ENCODE results near the gene IFI6.
A peak's percentile ranks its signal among the peaks of the same experiment; 100 is the strongest.
"Not testable (repeated sequence)": the region's sequence is repeated elsewhere in the genome, so short reads cannot be mapped to it uniquely, and the experiment has no call there.

The IFI6 gene

DNA sequence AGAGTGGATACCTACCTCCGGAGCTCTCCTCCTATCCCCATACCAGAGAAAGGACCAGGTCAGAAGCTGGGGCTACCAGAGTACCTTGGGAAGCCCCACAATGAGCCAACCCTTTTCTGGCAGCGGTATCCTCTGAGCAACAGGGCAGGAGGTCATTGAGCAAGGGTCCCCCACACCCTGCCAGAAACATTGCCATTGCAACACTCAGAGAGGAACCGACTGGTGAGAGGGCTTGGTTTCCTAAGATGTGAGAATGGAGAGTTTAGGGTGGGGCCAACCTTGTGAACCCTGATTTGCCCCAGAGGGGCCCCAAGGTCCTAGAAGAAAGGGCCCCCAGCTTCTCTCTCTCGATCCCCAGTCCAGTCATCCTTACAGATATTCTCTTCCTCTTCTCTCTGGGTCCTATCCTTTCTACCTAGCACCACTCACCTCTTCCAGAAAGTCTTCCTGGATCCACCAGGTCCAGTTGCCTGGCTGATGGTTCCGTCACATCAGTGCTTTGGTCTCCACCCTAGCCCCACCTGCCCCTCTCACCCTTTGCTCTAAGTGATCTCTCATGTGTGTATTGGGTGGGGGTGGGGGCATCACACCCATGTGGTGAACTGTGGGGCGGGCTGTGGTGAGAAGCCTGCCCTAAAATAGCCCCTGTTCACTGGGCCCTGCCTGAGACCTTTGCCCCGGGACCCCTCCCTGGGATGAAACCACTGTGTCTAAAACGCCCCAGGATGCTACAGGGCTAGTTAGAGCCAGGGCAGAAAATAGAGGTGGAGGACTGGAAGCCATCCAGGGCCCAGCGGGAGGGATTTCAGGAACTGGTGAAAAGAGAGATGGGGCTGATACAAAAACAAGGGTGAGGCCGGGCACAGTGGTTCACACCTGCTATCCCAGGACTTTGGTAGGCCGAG, 45.7 kb downstream of the IFI6 start:
- H3K4me3 ChIP-seq (ENCODE audit: low read depth, low read length) = no peak overlapping the region
- H3K27me3 ChIP-seq (ENCODE audit: insufficient read depth, low read depth, severe bottlenecking) = no peaks in the 10 kb centered on the region
- TF ChIP-seq, protein P1, sequence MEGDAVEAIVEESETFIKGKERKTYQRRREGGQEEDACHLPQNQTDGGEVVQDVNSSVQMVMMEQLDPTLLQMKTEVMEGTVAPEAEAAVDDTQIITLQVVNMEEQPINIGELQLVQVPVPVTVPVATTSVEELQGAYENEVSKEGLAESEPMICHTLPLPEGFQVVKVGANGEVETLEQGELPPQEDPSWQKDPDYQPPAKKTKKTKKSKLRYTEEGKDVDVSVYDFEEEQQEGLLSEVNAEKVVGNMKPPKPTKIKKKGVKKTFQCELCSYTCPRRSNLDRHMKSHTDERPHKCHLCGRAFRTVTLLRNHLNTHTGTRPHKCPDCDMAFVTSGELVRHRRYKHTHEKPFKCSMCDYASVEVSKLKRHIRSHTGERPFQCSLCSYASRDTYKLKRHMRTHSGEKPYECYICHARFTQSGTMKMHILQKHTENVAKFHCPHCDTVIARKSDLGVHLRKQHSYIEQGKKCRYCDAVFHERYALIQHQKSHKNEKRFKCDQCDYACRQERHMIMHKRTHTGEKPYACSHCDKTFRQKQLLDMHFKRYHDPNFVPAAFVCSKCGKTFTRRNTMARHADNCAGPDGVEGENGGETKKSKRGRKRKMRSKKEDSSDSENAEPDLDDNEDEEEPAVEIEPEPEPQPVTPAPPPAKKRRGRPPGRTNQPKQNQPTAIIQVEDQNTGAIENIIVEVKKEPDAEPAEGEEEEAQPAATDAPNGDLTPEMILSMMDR (IDR thresholded peaks at IDR 0.05; ENCODE audit: low read depth, low read length) = no peak
- no peaks in the 10 kb centered on the region for H3K36me3 ChIP-seq
- H3K9me3 ChIP-seq (ENCODE audit: severe bottlenecking) = no peaks in the 10 kb centered on the region
- H3K27ac ChIP-seq = no peak overlapping the region
- no peak for DNase-seq

DNA sequence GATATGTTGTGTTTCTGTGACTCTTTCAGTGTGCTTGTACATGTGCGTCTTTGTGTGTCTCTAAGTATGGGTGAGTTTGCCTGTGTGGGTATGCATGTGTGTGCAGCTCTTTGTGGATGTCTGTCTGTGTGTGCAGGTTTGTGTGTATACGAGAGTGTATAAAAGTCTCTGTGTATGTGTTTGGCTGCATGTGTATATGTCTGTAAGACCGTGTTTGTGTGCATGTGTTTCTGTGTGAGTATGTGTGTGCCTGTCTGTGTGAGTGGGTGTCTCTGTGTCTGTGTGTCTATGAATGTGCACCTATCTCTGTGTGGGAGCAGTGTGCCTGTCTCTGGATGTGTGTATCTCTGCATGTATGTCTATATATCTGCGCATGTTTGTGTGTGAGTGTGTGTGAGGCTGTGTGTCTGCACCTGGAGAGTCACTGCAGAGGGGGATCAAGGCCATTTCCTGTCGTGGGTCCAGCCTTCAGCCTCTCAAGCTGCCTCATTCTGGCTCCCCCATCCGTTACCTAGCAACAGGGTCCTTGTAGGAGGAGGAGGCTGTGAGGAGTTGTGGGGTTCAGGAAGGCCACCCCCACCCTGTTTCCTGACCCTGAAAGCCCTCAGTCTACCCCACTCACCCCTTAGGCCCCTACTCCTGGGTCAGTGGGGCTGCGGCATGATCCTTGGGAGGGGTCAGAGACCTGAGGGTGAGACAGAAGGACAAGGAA, 47.4 kb downstream of the IFI6 start:
- Histone ChIP-seq H3K27me3 (ENCODE audit: insufficient read depth, low read depth, severe bottlenecking) (no peaks in the 10 kb centered on the region), H3K4me3 (ENCODE audit: low read depth, low read length) (no peak overlapping the region), H3K36me3 (no peaks in the 10 kb centered on the region), H3K27ac (no peak overlapping the region), H3K9me3 (ENCODE audit: severe bottlenecking) (no peaks in the 10 kb centered on the region)
- DNase-seq = peak; percentile 30
- TF ChIP-seq, protein P1 (IDR thresholded peaks at IDR 0.05; ENCODE audit: low read depth, low read length) = no peak

DNA sequence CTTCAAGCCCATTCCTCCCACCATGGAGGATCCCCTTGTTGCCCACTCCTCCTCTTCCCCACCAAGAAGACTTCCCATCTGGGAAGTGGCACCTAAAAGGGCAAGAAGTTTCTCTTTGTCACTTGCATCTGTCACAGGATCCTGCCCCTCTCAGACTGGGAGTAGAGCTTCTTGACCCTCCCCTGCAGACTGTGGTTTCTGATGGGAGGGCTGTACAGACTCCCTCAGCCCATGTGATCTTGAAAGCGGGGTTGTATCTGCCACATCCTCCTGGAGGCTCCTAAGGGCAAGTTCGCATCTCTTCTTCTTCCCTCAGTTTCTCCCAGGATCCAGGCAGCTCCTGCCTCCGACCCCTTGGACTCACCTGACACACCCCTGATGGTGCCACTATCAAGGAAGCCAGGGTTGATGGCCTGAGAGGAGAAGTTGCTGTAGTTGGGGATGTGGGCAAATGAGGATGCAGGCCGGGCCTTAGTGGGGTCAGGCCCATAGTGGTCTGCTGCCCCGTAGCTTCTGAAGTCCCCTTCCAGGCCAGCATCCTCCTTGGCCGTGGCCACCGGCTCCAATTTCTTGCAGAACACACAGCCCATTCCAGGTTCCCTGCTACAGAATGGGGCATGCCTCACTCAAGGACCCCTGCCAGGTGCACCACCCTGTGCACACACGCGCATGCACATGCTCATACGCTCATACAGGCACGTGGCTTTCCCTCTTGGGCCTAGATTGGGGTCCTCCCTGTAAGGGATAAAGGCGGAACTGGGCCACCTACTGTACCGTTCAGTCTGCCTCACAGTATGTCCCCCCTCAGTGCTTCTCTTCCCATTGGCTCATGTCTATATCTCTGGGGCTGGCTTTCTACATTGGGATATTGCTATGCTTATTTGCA, 48.4 kb downstream of the IFI6 start:
- TF ChIP-seq, protein P1 (IDR thresholded peaks at IDR 0.05; ENCODE audit: low read depth, low read length) = no peak
- H3K9me3 ChIP-seq (ENCODE audit: severe bottlenecking) = no peaks in the 10 kb centered on the region

GRCh38 chr1:27622828-27623227, 49.2 kb downstream of the IFI6 start:
- Histone ChIP-seq H3K36me3 (no peaks in the 10 kb centered on the region), H3K27me3 (ENCODE audit: insufficient read depth, low read depth, severe bottlenecking) (no peaks in the 10 kb centered on the region), H3K27ac (no peak overlapping the region), H3K4me3 (ENCODE audit: low read depth, low read length) (no peak overlapping the region), H3K9me3 (ENCODE audit: severe bottlenecking) (no peaks in the 10 kb centered on the region)
- TF ChIP-seq, protein P1 (IDR thresholded peaks at IDR 0.05; ENCODE audit: low read depth, low read length) = no peak
- no peak for DNase-seq

More for the DNA sequence above, 48.4 kb downstream of the IFI6 start:
- Histone ChIP-seq H3K27me3 (ENCODE audit: insufficient read depth, low read depth, severe bottlenecking) (no peaks in the 10 kb centered on the region), H3K36me3 (no peaks in the 10 kb centered on the region), H3K4me3 (ENCODE audit: low read depth, low read length) (no peak overlapping the region), H3K27ac (no peak overlapping the region)
- no peak for DNase-seq

- Histone ChIP-seq H3K27ac (no peak overlapping the region), H3K36me3 (no peaks in the 10 kb centered on the region), H3K4me3 (ENCODE audit: low read depth, low read length) (no peak overlapping the region), H3K9me3 (ENCODE audit: severe bottlenecking) (no peaks in the 10 kb centered on the region), H3K27me3 (ENCODE audit: insufficient read depth, low read depth, severe bottlenecking) (no peaks in the 10 kb centered on the region)
- TF ChIP-seq, protein P1 (IDR thresholded peaks at IDR 0.05; ENCODE audit: low read depth, low read length) = no peak
- DNase-seq = no peak
Measured at GRCh38 chr1:27621051-27621920, 50.7 kb downstream of the IFI6 start.

GRCh38 chr1:27619782-27620438, 52.1 kb downstream of the IFI6 start:
- not testable (repeated sequence) for H3K36me3 ChIP-seq

More at GRCh38 chr1:27619782-27620438, 52.1 kb downstream of the IFI6 start:
- H3K27ac ChIP-seq; H3K9me3 ChIP-seq (ENCODE audit: severe bottlenecking); H3K27me3 ChIP-seq (ENCODE audit: insufficient read depth, low read depth, severe bottlenecking); H3K4me3 ChIP-seq (ENCODE audit: low read depth, low read length); DNase-seq: not testable (repeated sequence)

Measured in WERI-Rb-1 (cell line).